ENCODE data around the gene MED25. TPM values are rescaled to one million over a fixed set of nuclear protein-coding genes. Genes with fewer than 3 reads are reported as not detected.

MED25 gene
- total and polyA plus RNA-seq, 9 of the 15 experiments (the other 6 are each of a cell fraction or from before 2014, with no cell fraction given): 4.1 to 93.9 (median 19.3) TPM

GRCh38 chr19:49835562-49835961 lies 17.5 kb downstream of the MED25 start:
- peaks cover 93% of the 10 kb centered on the region for H3K36me3 ChIP-seq (ENCODE audit: control insufficient read depth, insufficient read depth, low read length)
- peaks cover 2% of the 10 kb centered on the region for H3K9me1 ChIP-seq (ENCODE audit: control insufficient read depth, insufficient read depth, low read length)
- CTCF ChIA-PET (ENCODE audit: low intra/inter-chr PET ratio): no interaction called here
- H3K9me3 ChIP-seq (replicated peaks; ENCODE audit: control insufficient read depth, insufficient read depth, low read depth, low read length): no peaks in the 10 kb centered on the region
- no peak overlapping the region for H3K27ac ChIP-seq (ENCODE audit: extremely low read depth, low read depth, low read length)
- POLR2A ChIA-PET: interaction anchor here (0.9 kb wide), 3 partner anchors 8 to 15 kb away, joined by 3 to 5 read pairs (median 5); no protein-coding TSS in a partner anchor
- H3K27me3 ChIP-seq (ENCODE audit: control insufficient read depth in 2 of 2, insufficient read depth in 2 of 2, low read length in 2 of 2): no peaks in the 10 kb centered on the region
- H3K4me2 ChIP-seq (ENCODE audit: insufficient read depth, low read length): no peak overlapping the region
- no peaks in the 10 kb centered on the region for H4K20me1 ChIP-seq (replicated peaks; ENCODE audit: control insufficient read depth, insufficient read depth, low read length)
- DNase-seq (ENCODE audit: extremely low read depth in 1 of 4, low spot score in 3 of 4) (no peak), FAIRE-seq (no peak), ATAC-seq (no peak)
- no peaks in the 10 kb centered on the region for H3K79me2 ChIP-seq (ENCODE audit: control insufficient read depth, insufficient read depth, low read length)
- in situ Hi-C loops (cut with MboI): no loop called here
- 96% methylated on average over 4 of the region's 12 CpGs for WGBS (ENCODE audit: insufficient coverage, low coverage, missing lambda C conversion rate)
- H3K4me1 ChIP-seq (replicated peaks in 1 of 2; ENCODE audit: control insufficient read depth in 2 of 2, insufficient read depth in 2 of 2, low read length in 2 of 2): peaks cover 0 to 16% of the 10 kb centered on the region in 2 experiments; a peak in 1 of 5 replicates
- no TSS peak for BruUV-seq (replicated peaks)
- H2AFZ ChIP-seq (ENCODE audit: low read depth, low read length): no peak overlapping the region
- peak overlapping the region in 1 of 2 experiments; percentile 33; a peak in 1 of 4 replicates for H3K9ac ChIP-seq (ENCODE audit: insufficient read depth in 1 of 2, low read depth in 2 of 2, low read length in 2 of 2)
- H3K4me3 ChIP-seq: no peak overlapping the region
- intact Hi-C loops (cut with micrococcal nuclease): no loop called here
- TF ChIP-seq CHAMP1 (IDR thresholded peaks at IDR 0.05): no peak
- no peak for TF ChIP-seq CHD7 (IDR thresholded peaks at IDR 0.05; ENCODE audit: low read depth, low read length)
- TF ChIP-seq POLR2H (tag; IDR thresholded peaks at IDR 0.05; ENCODE audit: low read depth): no peak
- no peak for TF ChIP-seq KDM5B (IDR thresholded peaks at IDR 0.05; ENCODE audit: insufficient replicate concordance, low read depth, low read length)
- TF ChIP-seq PRMT5 (CRISPR knock-in tag; IDR thresholded peaks at IDR 0.05): no peak
- TF ChIP-seq CTCF (IDR thresholded peaks at IDR 0.05 in 2 of 3, conservative IDR thresholded peaks at IDR 0.05 in 1 of 3; ENCODE audit: insufficient read depth in 2 of 3, low read depth in 1 of 3, low read length in 3 of 3): no peak

All from K562 (cell line).